Mucosa of gallbladder (tissue), 1 donor: ENCODE results near the gene ZNF267. TPM values are rescaled to one million over a fixed set of nuclear protein-coding genes. Genes with fewer than 3 reads are reported as not detected.
"Not testable (repeated sequence)": the region's sequence is repeated elsewhere in the genome, so short reads cannot be mapped to it uniquely, and the experiment has no call there.

Experiments
- DNase-seq: peaks from one replicate; pipeline ENCODE4 v3.0.0-alpha.2; 2020; ENCODE audit warnings: low spot score
- total RNA-seq: library from RNA; stranded (reverse); gene quantifications from one replicate; pipeline ENCODE4 v1.2.1, GENCODE V29; 2021
- donor health status: DM: no; HTN: no; CAD: no.

The ZNF267 gene
- total RNA-seq, 1 donor from 2014 or later: 15.8 TPM

- DNase-seq: no peak
These were observed 4.5 kb downstream of the ZNF267 start for GRCh38 chr16:31877876-31878642.

- DNase-seq: no peak
These were observed 6.3 kb downstream of the ZNF267 start for GRCh38 chr16:31879937-31880321.

GRCh38 chr16:31880322-31880979 is 6.8 kb downstream of the ZNF267 start:
- no peak for DNase-seq

GRCh38 chr16:31886227-31886626 is 12.6 kb downstream of the ZNF267 start:
- no peak for DNase-seq

GRCh38 chr16:31888735-31889134 is 15.1 kb downstream of the ZNF267 start:
- no peak for DNase-seq

- DNase-seq: not testable (repeated sequence)
These were observed 18.5 kb downstream of the ZNF267 start for GRCh38 chr16:31892111-31892510.

GRCh38 chr16:31893824-31894223 is 20.2 kb downstream of the ZNF267 start:
- DNase-seq: no peak

- DNase-seq: no peak
These were observed 23.7 kb downstream of the ZNF267 start for GRCh38 chr16:31897283-31897682.

GRCh38 chr16:31899505-31899904 is 25.9 kb downstream of the ZNF267 start:
- no peak for DNase-seq

GRCh38 chr16:31904571-31904970 is 31.0 kb downstream of the ZNF267 start:
- DNase-seq: not testable (repeated sequence)

GRCh38 chr16:31913668-31914067 is 40.1 kb downstream of the ZNF267 start:
- no peak for DNase-seq

- DNase-seq: no peak
These were observed 42.5 kb downstream of the ZNF267 start for GRCh38 chr16:31916056-31916488.

GRCh38 chr16:31920373-31920772 is 46.8 kb downstream of the ZNF267 start:
- DNase-seq: no peak

- DNase-seq: not testable (repeated sequence)
These were observed 78.2 kb downstream of the ZNF267 start for GRCh38 chr16:31951806-31952205.

GRCh38 chr16:31952206-31952605 is 78.6 kb downstream of the ZNF267 start:
- not testable (repeated sequence) for DNase-seq

GRCh38 chr16:31956221-31956620 is 82.6 kb downstream of the ZNF267 start:
- not testable (repeated sequence) for DNase-seq

- not testable (repeated sequence) for DNase-seq
These were observed 86.7 kb downstream of the ZNF267 start for GRCh38 chr16:31960186-31960910.
